ENCODE measurements around the gene DENND4C. TPM values are rescaled to one million over a fixed set of nuclear protein-coding genes. Genes with fewer than 3 reads are reported as not detected.

DENND4C gene
- polyA plus RNA-seq, 1 of the 3 experiments (the other 2 are of a cell fraction), result 7.5 TPM

GRCh38 chr9:19379697-19380046 is 149.2 kb downstream of the DENND4C start (continued):
- TF ChIP-seq USF1 (IDR thresholded peaks at IDR 0.05; ENCODE audit: borderline replicate concordance, low read depth), result no peak
- TF ChIP-seq TAF1 (IDR thresholded peaks at IDR 0.05; ENCODE audit: borderline replicate concordance, low read depth, low read length), result no peak
- TF ChIP-seq MEF2A (IDR thresholded peaks at IDR 0.05; ENCODE audit: borderline replicate concordance, low read depth), result no peak
- no peak for TF ChIP-seq EP300 (IDR thresholded peaks at IDR 0.05; ENCODE audit: borderline replicate concordance in 1 of 2, low read depth in 1 of 2, low read length in 1 of 2)
- no peak for TF ChIP-seq RAD21 (IDR thresholded peaks at IDR 0.05; ENCODE audit: low read length)
- no peak for TF ChIP-seq FOSL2 (IDR thresholded peaks at IDR 0.05; ENCODE audit: borderline replicate concordance, low read depth)
- TF ChIP-seq RCOR1 (IDR thresholded peaks at IDR 0.05; ENCODE audit: low read length), result no peak
- no peak for TF ChIP-seq SMC3 (IDR thresholded peaks at IDR 0.05; ENCODE audit: low read depth, low read length)
- no peak for TF ChIP-seq FOXM1 (IDR thresholded peaks at IDR 0.05; ENCODE audit: low read depth)

GRCh38 chr9:19380826-19381075 is 150.3 kb downstream of the DENND4C start:
- WGBS (ENCODE audit: low lambda C conversion rate), result 2% methylated on average over 6 of the region's 6 CpGs
- Histone ChIP-seq H3K27me3 (ENCODE audit: insufficient read depth) (no peaks in the 10 kb centered on the region), H3F3A (replicated peaks; ENCODE audit: insufficient read depth) (peaks cover 50% of the 10 kb centered on the region), H3K79me2 (ENCODE audit: insufficient read depth) (peaks cover 49% of the 10 kb centered on the region), H3K4me3 (ENCODE audit: low read depth in 2 of 2, low read length in 1 of 2) (peak overlapping the region; percentile 87 to 92), H3K27ac (ENCODE audit: low read depth in 2 of 2, low read length in 1 of 2) (peak overlapping the region; percentile 91 to 96), H3K4me2 (peak overlapping the region; percentile 74), H3K9ac (peak overlapping the region; percentile 95), H3K36me3 (replicated peaks in 1 of 2; ENCODE audit: control insufficient read depth in 1 of 2, insufficient read depth in 2 of 2, low read length in 1 of 2) (peaks cover 38 to 39% of the 10 kb centered on the region in 2 experiments), H3K4me1 (ENCODE audit: control insufficient read depth in 1 of 2, insufficient read depth in 2 of 2, low read depth in 1 of 2, low read length in 1 of 2) (peaks cover 13 to 20% of the 10 kb centered on the region in 2 experiments), H3K9me2 (no peaks in the 10 kb centered on the region), H3K9me3 (no peaks in the 10 kb centered on the region; the same call in 1 of the 2 replicates), H2AFZ (ENCODE audit: low read depth) (peak overlapping the region; percentile 82), H4K20me1 (ENCODE audit: insufficient read depth) (peaks cover 37% of the 10 kb centered on the region)
- ChIA-PET POLR2A (interaction anchor here (1.1 to 1.5 kb wide), 5 partner anchors 10 to 332 kb away, joined by 3 to 8 read pairs (median 5); partner anchors contain the start of genes DENND4C and RRAGA), CTCF (interaction anchor here (1.2 to 1.9 kb wide), 2 partner anchors 76 to 84 kb away, joined by 4 read pairs; no protein-coding TSS in a partner anchor)
- DNase-seq, result no peak
- no peak for TF ChIP-seq TCF12 (IDR thresholded peaks at IDR 0.05)
- no peak for TF ChIP-seq TEAD4 (IDR thresholded peaks at IDR 0.05; ENCODE audit: borderline replicate concordance, insufficient read depth)
- TF ChIP-seq USF1 (IDR thresholded peaks at IDR 0.05; ENCODE audit: borderline replicate concordance, low read depth), result no peak
- TF ChIP-seq FOSL2 (IDR thresholded peaks at IDR 0.05; ENCODE audit: borderline replicate concordance, low read depth), result no peak
- no peak for TF ChIP-seq RAD21 (IDR thresholded peaks at IDR 0.05; ENCODE audit: low read length)
- TF ChIP-seq RFX5 (IDR thresholded peaks at IDR 0.05; ENCODE audit: low read length), result no peak
- TF ChIP-seq, protein P1, sequence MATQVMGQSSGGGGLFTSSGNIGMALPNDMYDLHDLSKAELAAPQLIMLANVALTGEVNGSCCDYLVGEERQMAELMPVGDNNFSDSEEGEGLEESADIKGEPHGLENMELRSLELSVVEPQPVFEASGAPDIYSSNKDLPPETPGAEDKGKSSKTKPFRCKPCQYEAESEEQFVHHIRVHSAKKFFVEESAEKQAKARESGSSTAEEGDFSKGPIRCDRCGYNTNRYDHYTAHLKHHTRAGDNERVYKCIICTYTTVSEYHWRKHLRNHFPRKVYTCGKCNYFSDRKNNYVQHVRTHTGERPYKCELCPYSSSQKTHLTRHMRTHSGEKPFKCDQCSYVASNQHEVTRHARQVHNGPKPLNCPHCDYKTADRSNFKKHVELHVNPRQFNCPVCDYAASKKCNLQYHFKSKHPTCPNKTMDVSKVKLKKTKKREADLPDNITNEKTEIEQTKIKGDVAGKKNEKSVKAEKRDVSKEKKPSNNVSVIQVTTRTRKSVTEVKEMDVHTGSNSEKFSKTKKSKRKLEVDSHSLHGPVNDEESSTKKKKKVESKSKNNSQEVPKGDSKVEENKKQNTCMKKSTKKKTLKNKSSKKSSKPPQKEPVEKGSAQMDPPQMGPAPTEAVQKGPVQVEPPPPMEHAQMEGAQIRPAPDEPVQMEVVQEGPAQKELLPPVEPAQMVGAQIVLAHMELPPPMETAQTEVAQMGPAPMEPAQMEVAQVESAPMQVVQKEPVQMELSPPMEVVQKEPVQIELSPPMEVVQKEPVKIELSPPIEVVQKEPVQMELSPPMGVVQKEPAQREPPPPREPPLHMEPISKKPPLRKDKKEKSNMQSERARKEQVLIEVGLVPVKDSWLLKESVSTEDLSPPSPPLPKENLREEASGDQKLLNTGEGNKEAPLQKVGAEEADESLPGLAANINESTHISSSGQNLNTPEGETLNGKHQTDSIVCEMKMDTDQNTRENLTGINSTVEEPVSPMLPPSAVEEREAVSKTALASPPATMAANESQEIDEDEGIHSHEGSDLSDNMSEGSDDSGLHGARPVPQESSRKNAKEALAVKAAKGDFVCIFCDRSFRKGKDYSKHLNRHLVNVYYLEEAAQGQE (IDR thresholded peaks at IDR 0.05; ENCODE audit: low read depth, low read length), result no peak
- TF ChIP-seq ZBTB33 (IDR thresholded peaks at IDR 0.05; ENCODE audit: borderline replicate concordance, low read depth), result no peak

Data from SK-N-SH (cell line).